ENCODE measurements around the gene SLC9B1.
"Not testable (repeated sequence)": the region's sequence is repeated elsewhere in the genome, so short reads cannot be mapped to it uniquely, and the experiment has no call there.

SLC9B1 gene

DNA sequence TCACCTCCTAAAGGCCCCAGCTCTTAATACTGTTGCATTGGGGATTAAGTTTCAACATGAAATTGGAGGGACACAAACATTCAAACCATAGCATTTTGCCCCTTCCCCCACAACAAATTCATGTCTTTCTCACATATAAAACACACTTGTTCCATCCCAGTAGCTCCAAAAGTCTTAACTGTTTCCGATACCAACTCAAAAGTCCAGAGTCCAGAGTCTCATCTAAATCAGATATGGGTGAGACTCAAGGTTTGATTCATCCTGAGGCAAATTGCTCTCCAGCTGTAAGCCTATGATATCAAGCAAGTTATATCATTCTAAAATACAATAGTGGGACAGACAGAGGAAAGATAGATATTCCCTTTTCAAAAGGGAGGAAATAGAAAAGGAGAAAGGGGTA lies 8.7 kb downstream of the SLC9B1 start:
- DNase-seq = no peak

- DNase-seq = peak; percentile 72
These were observed 10.4 kb downstream of the SLC9B1 start for GRCh38 chr4:103008875-103009729.

- DNase-seq = no peak
These were observed 17.0 kb downstream of the SLC9B1 start for GRCh38 chr4:103002551-103002950.

DNA sequence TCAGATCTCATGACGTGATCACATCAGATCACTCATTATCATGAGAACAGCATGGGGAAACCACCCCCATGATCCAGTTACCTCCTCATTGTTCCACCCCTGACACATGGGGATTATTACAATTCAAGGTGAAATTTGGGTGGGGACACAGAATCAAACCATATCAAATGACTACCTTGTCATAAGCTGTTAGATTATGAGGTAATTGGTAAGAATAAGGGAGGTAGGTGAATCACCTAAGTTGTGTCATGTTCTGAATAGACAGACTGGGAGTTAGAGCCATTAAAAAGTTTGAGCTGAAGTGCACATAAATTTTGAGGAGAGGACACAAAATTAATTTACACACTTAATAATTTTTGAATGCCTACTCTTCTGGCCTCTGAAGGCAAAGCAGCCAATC lies 24.7 kb downstream of the SLC9B1 start:
- DNase-seq = no peak

DNA sequence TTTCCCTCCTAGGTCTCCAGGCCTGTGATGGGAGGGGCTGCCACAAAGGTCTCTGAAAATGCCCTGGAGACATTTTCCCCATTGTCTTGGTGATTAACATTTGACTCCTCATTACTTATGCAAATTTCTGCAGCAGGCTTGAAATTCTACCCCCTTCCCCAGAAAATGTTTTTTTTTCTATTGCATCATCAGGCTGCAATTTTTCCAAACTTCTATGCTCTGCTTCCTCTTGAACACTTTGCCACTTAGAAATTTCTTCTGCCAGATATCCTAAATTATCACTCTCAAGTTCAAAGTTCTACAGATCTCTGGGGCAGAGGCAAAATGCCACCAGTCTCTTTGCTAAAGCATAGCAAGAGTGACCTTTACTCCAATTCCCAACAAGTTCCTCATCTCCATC lies 25.5 kb downstream of the SLC9B1 start:
- not testable (repeated sequence) for DNase-seq

- no peak for DNase-seq
These were observed 31.0 kb downstream of the SLC9B1 start for GRCh38 chr4:102988429-102989020.

DNA sequence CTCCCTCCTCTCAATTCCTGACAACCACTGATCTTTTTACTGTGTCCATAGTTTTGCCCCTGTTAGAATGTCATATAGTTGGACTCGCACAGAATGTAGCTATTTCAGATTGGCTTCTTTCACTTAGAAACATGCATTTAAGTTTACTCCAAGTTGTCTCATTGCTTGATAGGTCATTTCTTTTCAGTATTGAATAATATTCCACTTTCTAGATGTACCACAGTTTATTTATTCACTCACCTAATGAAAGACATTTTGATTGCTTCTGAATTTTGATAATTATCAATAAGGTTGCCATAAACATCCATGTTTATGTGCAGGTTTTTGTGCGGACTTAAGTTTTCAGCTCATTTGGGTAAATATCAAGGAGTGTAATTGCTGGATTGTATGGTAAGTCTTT lies 38.5 kb downstream of the SLC9B1 start:
- no peak for DNase-seq

DNA sequence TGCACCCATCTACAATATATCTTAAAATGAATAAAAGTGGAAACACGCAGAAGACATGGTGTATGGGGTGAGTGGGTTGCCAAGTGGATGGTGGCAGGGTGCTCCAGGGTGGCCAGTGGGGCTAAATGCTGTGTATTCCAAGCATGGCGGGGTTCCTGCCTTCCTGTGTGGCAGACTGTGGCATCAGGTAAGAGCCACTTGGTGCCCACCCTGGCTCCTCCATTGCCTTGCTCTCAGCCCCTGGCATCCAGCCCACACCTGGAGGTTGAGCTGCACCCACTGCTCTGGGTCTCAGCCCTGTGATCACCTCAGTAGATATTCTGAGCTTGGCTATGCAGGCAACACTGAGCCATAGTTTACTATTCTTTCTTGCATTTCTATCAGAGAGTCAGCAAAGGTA lies 57.7 kb downstream of the SLC9B1 start:
- DNase-seq = not testable (repeated sequence)

GRCh38 chr4:102959496-102959895 lies 60.0 kb downstream of the SLC9B1 start:
- DNase-seq = no peak

GRCh38 chr4:102945066-102945465 lies 74.4 kb downstream of the SLC9B1 start:
- DNase-seq = no peak

GRCh38 chr4:102938063-102938462 lies 81.4 kb downstream of the SLC9B1 start:
- DNase-seq = not testable (repeated sequence)

DNA sequence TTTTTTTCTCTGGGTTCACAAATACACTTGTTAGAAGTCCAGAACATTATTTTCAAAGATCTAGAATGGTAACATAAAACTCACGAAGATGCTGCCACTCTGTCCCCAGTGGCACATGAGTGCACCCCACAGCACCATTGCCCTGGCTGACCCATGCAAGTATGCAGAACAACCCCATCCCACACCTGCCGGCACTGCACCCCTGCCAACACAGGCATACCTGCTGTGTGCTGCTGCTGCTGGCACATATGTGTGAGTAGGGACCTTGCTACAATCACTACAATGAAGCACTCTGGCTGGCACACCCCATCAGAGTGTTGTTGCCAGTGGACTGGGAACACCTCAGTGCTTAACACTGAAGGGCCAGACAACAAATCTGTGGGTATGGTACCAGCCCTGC lies 83.8 kb downstream of the SLC9B1 start:
- no peak for DNase-seq

DNA sequence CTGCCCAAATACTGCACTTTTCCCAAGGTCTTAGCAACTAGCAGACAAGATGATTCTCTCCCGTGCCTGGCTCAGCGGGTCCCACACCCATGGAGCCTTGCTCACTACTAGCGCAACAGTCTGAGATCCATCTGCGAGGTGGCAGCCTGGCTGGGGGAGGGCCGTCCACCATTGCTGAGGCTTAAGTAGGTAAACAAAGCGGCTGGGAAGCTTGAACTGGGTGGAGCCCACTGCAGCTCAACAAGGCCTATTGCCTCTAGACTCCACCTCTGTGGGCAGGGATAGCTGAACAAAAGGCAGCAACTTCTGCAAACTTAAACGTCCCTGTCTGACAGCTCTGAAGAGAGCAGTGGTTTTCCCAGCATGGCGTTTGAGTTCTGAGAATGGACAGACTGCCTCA lies 99.8 kb downstream of the SLC9B1 start:
- DNase-seq = not testable (repeated sequence)

DNA sequence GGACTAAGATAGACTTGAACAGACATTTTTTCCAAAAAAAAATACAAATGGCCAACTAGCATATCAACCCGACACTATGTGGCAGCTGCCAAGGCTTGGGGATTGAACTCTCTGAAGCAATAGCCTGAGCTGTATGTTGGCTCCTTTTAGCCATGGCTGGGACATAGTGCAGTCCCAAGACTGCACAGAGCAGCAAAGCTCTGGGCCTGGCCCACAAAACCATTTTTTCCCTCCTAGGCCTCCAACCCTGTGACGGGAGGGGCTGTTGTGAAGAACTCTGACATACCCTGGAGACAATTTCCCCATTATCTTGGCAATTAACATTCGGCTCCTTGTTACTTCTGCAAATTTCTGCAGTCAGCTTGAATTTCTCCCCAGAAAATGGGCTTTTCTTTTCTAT lies 100.6 kb downstream of the SLC9B1 start:
- no peak for DNase-seq

- DNase-seq = no peak
These were observed 117.7 kb downstream of the SLC9B1 start for GRCh38 chr4:102901804-102902203.

- DNase-seq = not testable (repeated sequence)
These were observed 121.9 kb downstream of the SLC9B1 start for GRCh38 chr4:102897610-102898009.

DNA sequence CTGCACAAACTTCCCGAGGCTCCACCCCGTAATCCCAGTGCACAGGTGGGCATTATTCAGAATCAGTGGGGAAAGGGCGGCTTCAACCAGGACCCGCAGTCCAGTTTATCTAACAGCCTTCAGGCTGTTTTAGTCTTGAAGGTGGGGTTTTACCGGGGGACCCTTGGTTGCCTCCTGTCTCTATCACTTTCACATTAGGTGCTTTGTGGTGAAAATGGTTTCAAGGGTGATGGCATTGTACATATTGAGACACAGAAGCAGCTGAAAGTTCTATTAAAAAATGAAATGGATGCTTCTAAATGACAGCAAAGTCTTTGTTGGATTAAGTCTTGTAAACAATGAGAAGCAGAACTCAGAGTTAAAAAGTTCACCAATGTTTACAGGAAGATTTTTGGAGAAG lies 123.0 kb downstream of the SLC9B1 start:
- DNase-seq = not testable (repeated sequence)

- not testable (repeated sequence) for DNase-seq
These were observed 129.6 kb downstream of the SLC9B1 start for GRCh38 chr4:102889866-102890265.

DNA sequence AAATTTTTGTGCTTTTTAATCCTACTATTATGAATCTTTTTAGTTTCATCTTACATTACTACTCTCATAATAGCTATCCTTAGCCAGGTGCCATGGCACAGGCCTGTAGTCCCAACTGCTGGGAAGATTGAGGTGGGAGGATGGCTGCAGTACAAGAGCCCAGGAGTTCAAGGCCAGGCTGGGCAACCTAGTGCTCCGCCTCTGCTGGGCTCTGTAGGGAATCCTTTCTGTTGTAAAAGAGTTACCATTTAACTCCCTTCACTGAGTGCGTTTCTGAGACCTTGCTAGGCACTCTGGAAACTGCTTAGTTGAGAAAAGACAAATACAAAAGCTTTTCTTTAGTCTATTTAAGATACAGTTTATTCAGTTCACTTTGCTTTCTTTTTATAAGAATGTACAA lies 130.9 kb downstream of the SLC9B1 start:
- not testable (repeated sequence) for DNase-seq

- no peak for DNase-seq
These were observed 136.2 kb downstream of the SLC9B1 start for GRCh38 chr4:102883278-102883677.

DNA sequence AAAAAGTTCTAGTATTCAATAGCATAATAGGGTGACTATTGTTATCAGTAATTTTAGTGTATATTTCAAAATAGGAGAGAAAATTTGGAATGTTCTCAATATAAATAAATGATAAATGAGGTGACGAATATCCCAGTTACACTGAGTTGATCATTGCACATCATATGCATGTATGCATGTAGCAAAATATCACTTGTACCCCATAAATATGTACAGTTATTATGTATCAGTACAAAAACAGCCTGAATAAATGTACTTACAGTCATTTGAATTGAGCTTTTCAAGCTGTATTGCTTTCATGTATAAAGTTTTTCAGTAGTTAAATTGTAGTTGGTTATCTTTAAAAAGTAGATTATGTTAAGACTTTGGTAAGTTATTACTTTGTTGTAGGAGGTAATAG lies 138.2 kb downstream of the SLC9B1 start:
- DNase-seq = no peak

DNA sequence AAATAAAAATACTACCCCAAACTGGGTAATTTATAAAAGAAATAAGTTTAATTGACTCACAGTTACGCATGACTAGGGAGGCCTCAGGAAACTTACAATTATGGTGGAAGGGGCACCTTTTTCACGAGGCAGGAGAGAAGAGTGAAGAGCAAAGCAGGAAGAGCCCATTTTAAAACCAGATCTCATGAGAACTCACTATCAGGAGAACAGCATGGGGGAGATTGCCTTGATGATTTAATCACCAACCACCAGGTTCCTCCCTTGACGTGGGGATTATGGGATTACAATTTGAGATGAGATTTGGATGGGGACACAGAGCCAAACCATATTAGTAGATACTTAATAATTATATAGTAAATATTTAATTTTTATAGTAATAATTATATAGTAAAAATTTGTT lies 140.6 kb downstream of the SLC9B1 start:
- DNase-seq = peak; percentile 66

DNA sequence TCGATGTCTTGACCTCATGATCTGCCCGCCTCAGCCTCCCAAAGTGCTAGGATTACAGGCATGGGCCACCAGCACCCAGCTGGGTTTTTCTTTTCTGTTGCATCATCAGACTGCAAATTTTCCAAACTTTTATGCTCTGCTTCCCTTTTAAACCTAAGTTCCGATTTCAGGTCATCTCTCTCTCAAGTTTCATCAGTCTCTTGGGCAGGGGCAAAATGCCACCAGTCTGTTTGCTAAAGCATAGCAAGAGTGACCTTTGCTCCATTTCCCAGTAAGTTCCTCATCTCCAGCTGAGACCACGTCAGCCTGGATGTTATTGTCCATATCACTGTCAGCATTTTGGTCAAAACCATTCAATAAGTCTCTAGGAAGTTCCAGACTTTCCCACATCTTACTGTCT lies 141.2 kb downstream of the SLC9B1 start:
- not testable (repeated sequence) for DNase-seq

GRCh38 chr4:102877477-102878106 lies 141.9 kb downstream of the SLC9B1 start:
- not testable (repeated sequence) for DNase-seq
